Neural cell (in vitro differentiated cells): ENCODE results near the gene OR2L2. TPM values are rescaled to one million over a fixed set of nuclear protein-coding genes. Genes with fewer than 3 reads are reported as not detected.

Experiments used
- H2AFZ ChIP-seq: fragments of 200-600, 300-800 bp; sonication (generic), shearing (Covaris generic); 2 replicates; pipeline ENCODE4 v1.6.0; 2014; ENCODE audit warnings: low read depth, mild to moderate bottlenecking, antibody characterized with exemption, low read length, moderate library complexity
- H3F3A ChIP-seq: fragments of 200-600 bp; shearing (Covaris generic); 2 replicates; pipeline ENCODE4 v1.6.1; 2016; ENCODE audit warnings: mild to moderate bottlenecking, moderate library complexity, mixed read lengths, antibody characterized with exemption, low read length; ENCODE audit not compliant: insufficient read depth, poor library complexity, severe bottlenecking
- H3K27ac ChIP-seq: fragments of 200-600, 300-800 bp; sonication (generic), shearing (Covaris generic); 2 replicates; pipeline ENCODE4 v1.5.1; 2014; ENCODE audit warnings: mild to moderate bottlenecking, low read length, moderate library complexity
- H3K27me3 ChIP-seq: fragments of 300-800, 200-600 bp; sonication (generic), shearing (Covaris generic); 2 replicates; pipeline ENCODE4 v1.6.0; 2014; ENCODE audit warnings: mild to moderate bottlenecking, low read depth, low read length, moderate library complexity; ENCODE audit not compliant: insufficient read depth
- H3K36me3 ChIP-seq: fragments of 300-800, 200-600 bp; sonication (generic), shearing (Covaris generic); 2 replicates; pipeline ENCODE4 v1.5.1; 2014; ENCODE audit warnings: mild to moderate bottlenecking, antibody characterized with exemption, low read length, moderate library complexity; ENCODE audit not compliant: insufficient read depth
- H3K4me2 ChIP-seq: fragments of 300-800, 200-600 bp; sonication (generic), shearing (Covaris generic); 2 replicates; pipeline ENCODE4 v1.6.0; 2014; ENCODE audit warnings: mild to moderate bottlenecking, low read length
- H3K4me3 ChIP-seq: fragments of 300-800, 200-600 bp; sonication (generic), shearing (Covaris generic); 2 replicates; pipeline ENCODE4 v1.5.1; 2014; ENCODE audit warnings: mild to moderate bottlenecking, low read length, moderate library complexity
- H3K79me2 ChIP-seq: fragments of 200-600 bp; shearing (Covaris generic); replicated peaks from 2 replicates; pipeline ENCODE4 v1.6.0; 2014; ENCODE audit warnings: mild to moderate bottlenecking, low read length, moderate library complexity; ENCODE audit not compliant: insufficient read depth
- H3K9ac ChIP-seq: fragments of 300-800, 200-600 bp; sonication (generic), shearing (Covaris generic); 2 replicates; pipeline ENCODE4 v1.6.1; 2016; ENCODE audit warnings: mild to moderate bottlenecking, low read length, mixed read lengths
- H3K9me2 ChIP-seq: fragments of 200-600 bp; shearing (Covaris generic); 2 replicates; pipeline ENCODE4 v1.6.1; 2016; ENCODE audit warnings: mild to moderate bottlenecking, low read length, mixed read lengths; ENCODE audit not compliant: insufficient read depth
- H3K9me3 ChIP-seq: fragments of 200-600, 300-800 bp; sonication (generic), shearing (Covaris generic); 2 replicates; pipeline ENCODE4 v1.6.1; 2016; ENCODE audit warnings: mild to moderate bottlenecking, mixed run types, low read length, moderate library complexity, mixed read lengths
- H4K20me1 ChIP-seq: fragments of 200-600 bp; shearing (Covaris generic); 2 replicates; pipeline ENCODE4 v1.6.1; 2016; ENCODE audit warnings: mild to moderate bottlenecking, mixed run types; ENCODE audit not compliant: insufficient read depth
- EP300 ChIP-seq: fragments of 450-650 bp; conservative IDR thresholded peaks from 2 replicates; pipeline ENCODE4 v1.6.1; 2014; ENCODE audit warnings: antibody characterized with exemption, mild to moderate bottlenecking, moderate library complexity; ENCODE audit not compliant: poor library complexity, severe bottlenecking
- EZH2 ChIP-seq: fragments of 200-600, 300-800 bp; shearing (Covaris generic), sonication (generic); IDR thresholded peaks from 2 replicates; pipeline ENCODE4 v1.6.1; 2014; ENCODE audit warnings: antibody characterized with exemption, low read length, borderline replicate concordance, mild to moderate bottlenecking; ENCODE audit not compliant: insufficient read depth, poor library complexity, severe bottlenecking
- MXI1 ChIP-seq: fragments of 450-650 bp; conservative IDR thresholded peaks from 2 replicates; pipeline ENCODE4 v1.6.1; 2014; ENCODE audit warnings: antibody characterized with exemption, mild to moderate bottlenecking; ENCODE audit not compliant: poor library complexity, severe bottlenecking
- POLR2AphosphoS5 ChIP-seq: IDR thresholded peaks from 2 replicates; pipeline ENCODE4 v1.6.1; 2012
- RAD21 ChIP-seq: fragments of 450-650 bp; conservative IDR thresholded peaks from 2 replicates; pipeline ENCODE4 v1.6.1; 2014; ENCODE audit warnings: antibody characterized with exemption, mild to moderate bottlenecking, moderate library complexity
- SMC3 ChIP-seq: fragments of 450-650 bp; conservative IDR thresholded peaks from 2 replicates; pipeline ENCODE4 v1.6.1; 2014; ENCODE audit warnings: antibody characterized with exemption, mild to moderate bottlenecking, moderate library complexity; ENCODE audit not compliant: poor library complexity
- TAF1 ChIP-seq: IDR thresholded peaks from 2 replicates; pipeline ENCODE4 v1.6.1; 2012; ENCODE audit warnings: low read depth
- polyA plus RNA-seq: library from polyadenylated mRNA; depleted of rRNA; stranded (reverse); fragments of >200 nt; gene quantifications from 2 replicates; pipeline ENCODE4 v1.2.3, GENCODE V29; 2014
- TF ChIP-seq, protein P1 (sequence below): IDR thresholded peaks from 2 replicates; pipeline ENCODE4 v1.6.1; 2012; ENCODE audit warnings: borderline replicate concordance
- TF ChIP-seq, protein P2 (sequence below): fragments of 450-650 bp; IDR thresholded peaks from 2 replicates; pipeline ENCODE4 v1.5.1; 2014; ENCODE audit warnings: antibody characterized with exemption, mild to moderate bottlenecking, moderate library complexity; ENCODE audit not compliant: poor library complexity, severe bottlenecking

Gene OR2L2
- polyA plus RNA-seq, 1 donor from 2014 or later: not detected

GRCh38 chr1:248046536-248046935, 16.7 kb downstream of the OR2L2 start, which contains the start of gene OR2L3:
TSS of gene OR2L3 (plus strand) at chr1:248046836. CDS start at chr1:248060682, 13,846 bp downstream.
- H3K79me2 ChIP-seq: no peaks in the 10 kb centered on the region
- H3K27me3 ChIP-seq: no peaks in the 10 kb centered on the region
- H2AFZ ChIP-seq: no peak within 1 kb of the TSS
- no peaks in the 10 kb centered on the region for H3K9me3 ChIP-seq
- TF ChIP-seq EZH2 (no peak), MXI1 (no peak), POLR2AphosphoS5 (no peak), TAF1 (no peak), RAD21 (no peak), EP300 (no peak), SMC3 (no peak)
- TF ChIP-seq, protein P1, sequence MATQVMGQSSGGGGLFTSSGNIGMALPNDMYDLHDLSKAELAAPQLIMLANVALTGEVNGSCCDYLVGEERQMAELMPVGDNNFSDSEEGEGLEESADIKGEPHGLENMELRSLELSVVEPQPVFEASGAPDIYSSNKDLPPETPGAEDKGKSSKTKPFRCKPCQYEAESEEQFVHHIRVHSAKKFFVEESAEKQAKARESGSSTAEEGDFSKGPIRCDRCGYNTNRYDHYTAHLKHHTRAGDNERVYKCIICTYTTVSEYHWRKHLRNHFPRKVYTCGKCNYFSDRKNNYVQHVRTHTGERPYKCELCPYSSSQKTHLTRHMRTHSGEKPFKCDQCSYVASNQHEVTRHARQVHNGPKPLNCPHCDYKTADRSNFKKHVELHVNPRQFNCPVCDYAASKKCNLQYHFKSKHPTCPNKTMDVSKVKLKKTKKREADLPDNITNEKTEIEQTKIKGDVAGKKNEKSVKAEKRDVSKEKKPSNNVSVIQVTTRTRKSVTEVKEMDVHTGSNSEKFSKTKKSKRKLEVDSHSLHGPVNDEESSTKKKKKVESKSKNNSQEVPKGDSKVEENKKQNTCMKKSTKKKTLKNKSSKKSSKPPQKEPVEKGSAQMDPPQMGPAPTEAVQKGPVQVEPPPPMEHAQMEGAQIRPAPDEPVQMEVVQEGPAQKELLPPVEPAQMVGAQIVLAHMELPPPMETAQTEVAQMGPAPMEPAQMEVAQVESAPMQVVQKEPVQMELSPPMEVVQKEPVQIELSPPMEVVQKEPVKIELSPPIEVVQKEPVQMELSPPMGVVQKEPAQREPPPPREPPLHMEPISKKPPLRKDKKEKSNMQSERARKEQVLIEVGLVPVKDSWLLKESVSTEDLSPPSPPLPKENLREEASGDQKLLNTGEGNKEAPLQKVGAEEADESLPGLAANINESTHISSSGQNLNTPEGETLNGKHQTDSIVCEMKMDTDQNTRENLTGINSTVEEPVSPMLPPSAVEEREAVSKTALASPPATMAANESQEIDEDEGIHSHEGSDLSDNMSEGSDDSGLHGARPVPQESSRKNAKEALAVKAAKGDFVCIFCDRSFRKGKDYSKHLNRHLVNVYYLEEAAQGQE: no peak
- TF ChIP-seq, protein P2, sequence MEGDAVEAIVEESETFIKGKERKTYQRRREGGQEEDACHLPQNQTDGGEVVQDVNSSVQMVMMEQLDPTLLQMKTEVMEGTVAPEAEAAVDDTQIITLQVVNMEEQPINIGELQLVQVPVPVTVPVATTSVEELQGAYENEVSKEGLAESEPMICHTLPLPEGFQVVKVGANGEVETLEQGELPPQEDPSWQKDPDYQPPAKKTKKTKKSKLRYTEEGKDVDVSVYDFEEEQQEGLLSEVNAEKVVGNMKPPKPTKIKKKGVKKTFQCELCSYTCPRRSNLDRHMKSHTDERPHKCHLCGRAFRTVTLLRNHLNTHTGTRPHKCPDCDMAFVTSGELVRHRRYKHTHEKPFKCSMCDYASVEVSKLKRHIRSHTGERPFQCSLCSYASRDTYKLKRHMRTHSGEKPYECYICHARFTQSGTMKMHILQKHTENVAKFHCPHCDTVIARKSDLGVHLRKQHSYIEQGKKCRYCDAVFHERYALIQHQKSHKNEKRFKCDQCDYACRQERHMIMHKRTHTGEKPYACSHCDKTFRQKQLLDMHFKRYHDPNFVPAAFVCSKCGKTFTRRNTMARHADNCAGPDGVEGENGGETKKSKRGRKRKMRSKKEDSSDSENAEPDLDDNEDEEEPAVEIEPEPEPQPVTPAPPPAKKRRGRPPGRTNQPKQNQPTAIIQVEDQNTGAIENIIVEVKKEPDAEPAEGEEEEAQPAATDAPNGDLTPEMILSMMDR: no peak
- no peaks in the 10 kb centered on the region for H4K20me1 ChIP-seq
- no peak within 1 kb of the TSS for H3K27ac ChIP-seq
- H3K4me2 ChIP-seq: no peak within 1 kb of the TSS
- H3F3A ChIP-seq: no peaks in the 10 kb centered on the region
- no peak within 1 kb of the TSS for H3K4me3 ChIP-seq
- no peak within 1 kb of the TSS for H3K9ac ChIP-seq
- H3K36me3 ChIP-seq: no peaks in the 10 kb centered on the region
- no peaks in the 10 kb centered on the region for H3K9me2 ChIP-seq

GRCh38 chr1:248047008-248047407, 17.1 kb downstream of the OR2L2 start:
- no peaks in the 10 kb centered on the region for H4K20me1 ChIP-seq
- H3K9me3 ChIP-seq: no peaks in the 10 kb centered on the region
- H3K9ac ChIP-seq: no peak overlapping the region
- H3K4me3 ChIP-seq: no peak overlapping the region
- H3K27ac ChIP-seq: no peak overlapping the region
- H3K79me2 ChIP-seq: no peaks in the 10 kb centered on the region
- TF ChIP-seq TAF1 (no peak), RAD21 (no peak), EP300 (no peak), MXI1 (no peak), POLR2AphosphoS5 (no peak), SMC3 (no peak), EZH2 (no peak)
- TF ChIP-seq, protein P1: no peak
- TF ChIP-seq, protein P2: no peak
- no peaks in the 10 kb centered on the region for H3K9me2 ChIP-seq
- no peaks in the 10 kb centered on the region for H3F3A ChIP-seq
- H2AFZ ChIP-seq: no peak overlapping the region
- no peaks in the 10 kb centered on the region for H3K27me3 ChIP-seq
- no peaks in the 10 kb centered on the region for H3K36me3 ChIP-seq
- no peak overlapping the region for H3K4me2 ChIP-seq
